ENCODE data around the gene TMEM86A.

The TMEM86A gene

DNA sequence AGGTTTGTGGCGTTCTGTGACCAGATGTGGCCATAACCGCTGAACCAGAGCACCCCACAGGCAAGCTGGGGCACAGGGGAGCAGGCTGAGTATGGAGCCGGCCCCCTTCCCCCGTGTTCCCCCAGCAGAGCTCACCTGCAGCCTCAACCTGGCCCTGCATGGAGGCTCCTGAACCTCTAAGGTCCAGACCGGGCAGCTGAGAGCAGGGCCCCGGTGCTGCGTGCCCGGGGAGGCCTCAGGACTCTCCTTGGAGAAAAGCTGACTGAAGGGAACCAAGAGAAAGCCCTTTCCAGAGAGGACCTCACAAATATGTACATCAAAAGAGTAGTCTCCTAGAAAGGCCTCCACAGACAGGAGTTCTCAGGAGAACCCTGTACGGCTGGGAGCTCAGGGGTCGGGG, 44.8 kb downstream of the TMEM86A start:
- Histone ChIP-seq H3K79me2 (ENCODE audit: insufficient read depth, low read length) (no peaks in the 10 kb centered on the region), H3K27ac (ENCODE audit: low read depth, low read length, poor library complexity, severe bottlenecking) (no peak overlapping the region), H3K27me3 (ENCODE audit: insufficient read depth, low read length) (0 out of 2 replicates have a peak, but pooled peaks cover 6% of the 10 kb centered on the region), H2AFZ (ENCODE audit: low read length) (no peak overlapping the region), H3K9me3 (ENCODE audit: low read length) (no peaks in the 10 kb centered on the region), H3K36me3 (ENCODE audit: insufficient read depth, low read length) (no peaks in the 10 kb centered on the region), H3K4me1 (ENCODE audit: insufficient read depth, low read length, severe bottlenecking) (no peaks in the 10 kb centered on the region), H4K20me1 (ENCODE audit: insufficient read depth, low read length) (no peaks in the 10 kb centered on the region), H3F3A (ENCODE audit: insufficient read depth, low read length) (no peaks in the 10 kb centered on the region), H3K9me2 (ENCODE audit: low read depth, low read length) (no peaks in the 10 kb centered on the region), H3K4me2 (ENCODE audit: low read length) (no peak overlapping the region), H3K4me3 (ENCODE audit: low read depth, low read length, poor library complexity, severe bottlenecking) (no peak overlapping the region), H3K9ac (ENCODE audit: low read length) (no peak overlapping the region)
- TF ChIP-seq EZH2 (IDR thresholded peaks at IDR 0.05; ENCODE audit: borderline replicate concordance, low read length) = no peak
- no peak for TF ChIP-seq CTCF (IDR thresholded peaks at IDR 0.05; ENCODE audit: low read length)

- H3K9me2 ChIP-seq (ENCODE audit: low read depth, low read length) = no peaks in the 10 kb centered on the region
- no peak overlapping the region for H3K4me3 ChIP-seq (ENCODE audit: low read depth, low read length, poor library complexity, severe bottlenecking)
- TF ChIP-seq CTCF (IDR thresholded peaks at IDR 0.05; ENCODE audit: low read length) (no peak), EZH2 (IDR thresholded peaks at IDR 0.05; ENCODE audit: borderline replicate concordance, low read length) (no peak)
- no peaks in the 10 kb centered on the region for H3K4me1 ChIP-seq (ENCODE audit: insufficient read depth, low read length, severe bottlenecking)
- H2AFZ ChIP-seq (ENCODE audit: low read length) = no peak overlapping the region
- H4K20me1 ChIP-seq (ENCODE audit: insufficient read depth, low read length) = no peaks in the 10 kb centered on the region
- no peaks in the 10 kb centered on the region for H3F3A ChIP-seq (ENCODE audit: insufficient read depth, low read length)
- H3K9me3 ChIP-seq (ENCODE audit: low read length) = no peaks in the 10 kb centered on the region
- H3K9ac ChIP-seq (ENCODE audit: low read length) = no peak overlapping the region
- H3K4me2 ChIP-seq (ENCODE audit: low read length) = no peak overlapping the region
- no peaks in the 10 kb centered on the region for H3K36me3 ChIP-seq (ENCODE audit: insufficient read depth, low read length)
- H3K79me2 ChIP-seq (ENCODE audit: insufficient read depth, low read length) = no peaks in the 10 kb centered on the region
- H3K27ac ChIP-seq (ENCODE audit: low read depth, low read length, poor library complexity, severe bottlenecking) = no peak overlapping the region
- 0 out of 2 replicates have a peak, but pooled peaks cover 6% of the 10 kb centered on the region for H3K27me3 ChIP-seq (ENCODE audit: insufficient read depth, low read length)
Observed at GRCh38 chr11:18743900-18744514, 45.4 kb downstream of the TMEM86A start.

DNA sequence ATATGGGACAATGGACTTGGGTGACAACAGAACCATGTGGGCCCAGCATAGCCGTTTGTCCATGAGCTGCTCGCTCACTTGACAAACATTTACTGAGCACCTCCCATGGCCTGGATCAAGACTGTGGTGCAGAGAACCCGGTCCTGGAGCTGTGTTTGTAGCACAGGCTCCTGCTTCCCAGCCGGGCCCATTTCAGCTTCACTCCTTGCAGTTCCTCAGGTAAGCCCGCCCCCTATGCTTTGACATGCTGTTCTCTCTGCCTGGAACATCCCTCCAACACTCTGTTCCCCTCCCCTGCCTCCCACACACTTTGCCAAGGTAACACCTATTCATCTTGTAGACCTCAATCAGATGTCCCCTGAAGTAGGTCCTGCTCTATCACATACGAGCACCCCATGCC, 46.7 kb downstream of the TMEM86A start:
- no peak overlapping the region for H3K9ac ChIP-seq (ENCODE audit: low read length)
- no peaks in the 10 kb centered on the region for H3K9me3 ChIP-seq (ENCODE audit: low read length)
- no peaks in the 10 kb centered on the region for H3F3A ChIP-seq (ENCODE audit: insufficient read depth, low read length)
- H3K27me3 ChIP-seq (ENCODE audit: insufficient read depth, low read length) = 0 out of 2 replicates have a peak, but pooled peaks cover 6% of the 10 kb centered on the region
- no peaks in the 10 kb centered on the region for H3K9me2 ChIP-seq (ENCODE audit: low read depth, low read length)
- H2AFZ ChIP-seq (ENCODE audit: low read length) = no peak overlapping the region
- H3K27ac ChIP-seq (ENCODE audit: low read depth, low read length, poor library complexity, severe bottlenecking) = no peak overlapping the region
- TF ChIP-seq CTCF (IDR thresholded peaks at IDR 0.05; ENCODE audit: low read length) (no peak), EZH2 (IDR thresholded peaks at IDR 0.05; ENCODE audit: borderline replicate concordance, low read length) (no peak)
- H4K20me1 ChIP-seq (ENCODE audit: insufficient read depth, low read length) = no peaks in the 10 kb centered on the region
- no peak overlapping the region for H3K4me3 ChIP-seq (ENCODE audit: low read depth, low read length, poor library complexity, severe bottlenecking)
- H3K79me2 ChIP-seq (ENCODE audit: insufficient read depth, low read length) = no peaks in the 10 kb centered on the region
- H3K4me2 ChIP-seq (ENCODE audit: low read length) = no peak overlapping the region
- H3K4me1 ChIP-seq (ENCODE audit: insufficient read depth, low read length, severe bottlenecking) = no peaks in the 10 kb centered on the region
- no peaks in the 10 kb centered on the region for H3K36me3 ChIP-seq (ENCODE audit: insufficient read depth, low read length)
